GM13976 (cell line): ENCODE results near the gene NKX6-2.

ENCODE experiments used
- DNase-seq: peaks from one replicate; pipeline ENCODE4 v3.0.0; 2012; ENCODE audit warnings: low spot score
- CTCF ChIP-seq: IDR thresholded peaks from 2 replicates; pipeline ENCODE4 v1.5.1; 2012; ENCODE audit warnings: borderline replicate concordance, mild to moderate bottlenecking; ENCODE audit not compliant: insufficient read depth; ENCODE audit errors: extremely low read depth, missing control alignments, control extremely low read depth
- in situ Hi-C: fragments of 300-500 bp; cut with MboI; formaldehyde crosslinking; loops from one replicate; pipeline ENCODE4 v1.12.0; 2022; ENCODE audit warnings: low sequenced_read_pairs, mixed read lengths, inconsistent platforms; ENCODE audit not compliant: unreplicated experiment

Gene NKX6-2

DNA sequence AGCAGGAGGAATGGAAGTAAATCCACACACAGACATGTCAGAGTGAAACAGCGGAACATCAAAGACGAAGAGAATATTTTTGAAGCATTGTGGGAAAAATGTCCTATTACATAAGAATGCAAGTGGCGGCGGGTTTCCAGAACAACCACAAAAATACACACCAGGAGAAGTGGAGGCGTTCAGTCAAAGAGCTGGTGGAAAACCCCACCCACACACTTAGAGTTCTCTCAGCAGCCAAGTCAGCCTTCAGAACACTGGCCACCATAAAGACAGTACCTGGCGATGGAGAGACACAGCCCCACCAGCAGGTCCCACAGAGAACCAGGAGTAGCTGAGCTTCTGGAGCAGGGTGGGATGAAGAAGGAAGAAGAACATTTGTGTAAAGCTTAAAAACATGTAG, 23.7 kb downstream of the NKX6-2 start:
- in situ Hi-C loops = no loop called here

GRCh38 chr10:132761395-132762060, 24.4 kb downstream of the NKX6-2 start:
- in situ Hi-C loops = no loop called here
- no peak for DNase-seq
- no peak for TF ChIP-seq CTCF

More for the DNA sequence above, 23.7 kb downstream of the NKX6-2 start:
- DNase-seq = peak; percentile 69
- TF ChIP-seq CTCF = no peak

GRCh38 chr10:132758865-132759264, 27.1 kb downstream of the NKX6-2 start:
- no peak for DNase-seq
- no peak for TF ChIP-seq CTCF
- in situ Hi-C loops = no loop called here

DNA sequence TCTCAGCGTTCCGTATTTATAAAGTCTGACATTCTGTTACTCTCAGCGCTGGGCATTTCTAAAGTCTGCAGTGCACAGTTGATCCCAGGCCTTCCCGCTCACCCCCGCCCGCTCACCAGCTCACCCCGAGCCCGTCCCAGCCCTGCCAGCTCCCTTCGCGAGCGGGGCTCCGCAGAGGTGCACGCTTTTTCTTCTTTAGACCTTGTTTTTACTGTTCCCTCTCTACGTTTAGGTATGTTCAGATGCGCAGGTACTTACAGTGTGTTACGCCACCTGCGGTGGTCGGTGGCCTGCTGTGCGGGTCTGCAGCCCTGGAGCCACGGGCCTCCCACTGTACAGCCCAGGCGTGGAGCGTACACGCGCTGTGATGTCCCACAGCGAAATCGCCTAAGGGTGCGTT, 28.8 kb downstream of the NKX6-2 start:
- no peak for TF ChIP-seq CTCF
- no peak for DNase-seq
- in situ Hi-C loops = no loop called here

DNA sequence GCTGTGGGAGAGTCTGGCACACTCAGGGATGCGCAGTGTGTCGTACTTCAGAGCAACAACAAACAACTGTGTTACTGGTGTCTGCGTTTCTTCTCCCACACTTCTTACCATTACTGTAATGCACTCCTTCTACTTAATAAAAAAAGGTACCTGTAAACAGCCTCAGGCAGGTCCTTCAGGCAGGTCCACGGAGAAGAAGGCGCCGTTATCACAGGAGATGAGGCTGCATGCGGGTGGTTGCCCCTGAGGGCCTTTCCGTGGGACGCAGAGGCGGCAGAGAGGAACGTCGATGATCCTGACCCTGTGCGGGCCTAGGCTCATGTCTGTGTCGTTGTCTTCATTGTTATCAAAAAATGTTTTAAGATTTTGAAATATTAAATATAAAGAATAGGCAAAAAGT, 29.4 kb downstream of the NKX6-2 start:
- in situ Hi-C loops = no loop called here
- TF ChIP-seq CTCF = no peak
- no peak for DNase-seq

DNA sequence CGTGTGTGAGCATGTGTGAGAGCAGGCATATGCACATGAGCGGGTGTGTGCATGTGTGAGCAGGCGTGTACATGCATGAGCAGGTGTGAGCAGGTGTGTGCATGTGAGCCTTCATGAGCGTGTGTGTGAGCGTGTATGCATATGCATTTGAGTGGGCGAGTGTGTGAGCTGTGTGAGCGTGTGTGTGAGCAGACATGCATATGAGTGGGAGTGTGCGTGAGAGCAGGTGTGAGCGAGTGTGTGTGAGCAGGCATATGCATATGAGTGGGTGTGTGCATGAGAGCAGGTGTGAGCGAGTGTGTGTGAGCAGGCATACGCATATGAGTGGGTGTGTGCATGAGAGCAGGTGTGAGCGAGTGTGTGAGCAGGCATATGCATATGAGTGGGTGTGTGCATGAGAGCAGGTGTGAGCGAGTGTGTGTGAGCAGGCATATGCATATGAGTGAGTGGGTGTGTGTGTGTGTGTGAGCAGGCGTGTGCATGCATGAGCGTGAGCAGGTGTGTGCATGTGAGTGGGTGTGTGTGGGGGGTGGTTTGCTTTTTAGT, 30.7 kb downstream of the NKX6-2 start:
- in situ Hi-C loops = no loop called here
- no peak for DNase-seq
- TF ChIP-seq CTCF = no peak

GRCh38 chr10:132754071-132754470, 31.9 kb downstream of the NKX6-2 start:
- no peak for TF ChIP-seq CTCF
- DNase-seq = no peak
- in situ Hi-C loops = no loop called here
